NB4 (cell line): Measurements from ENCODE around the gene MAMLD1.

Source experiments
- POLR2A ChIP-seq: IDR thresholded peaks from 2 replicates; pipeline ENCODE4 v1.6.1; 2011; ENCODE audit warnings: mild to moderate bottlenecking; ENCODE audit not compliant: insufficient read length; ENCODE audit errors: extremely low read depth
- TF ChIP-seq, protein P1 (sequence below): IDR thresholded peaks from one replicate; pipeline ENCODE4 v1.5.1; 2012; ENCODE audit warnings: low read depth, low read length

DNA sequence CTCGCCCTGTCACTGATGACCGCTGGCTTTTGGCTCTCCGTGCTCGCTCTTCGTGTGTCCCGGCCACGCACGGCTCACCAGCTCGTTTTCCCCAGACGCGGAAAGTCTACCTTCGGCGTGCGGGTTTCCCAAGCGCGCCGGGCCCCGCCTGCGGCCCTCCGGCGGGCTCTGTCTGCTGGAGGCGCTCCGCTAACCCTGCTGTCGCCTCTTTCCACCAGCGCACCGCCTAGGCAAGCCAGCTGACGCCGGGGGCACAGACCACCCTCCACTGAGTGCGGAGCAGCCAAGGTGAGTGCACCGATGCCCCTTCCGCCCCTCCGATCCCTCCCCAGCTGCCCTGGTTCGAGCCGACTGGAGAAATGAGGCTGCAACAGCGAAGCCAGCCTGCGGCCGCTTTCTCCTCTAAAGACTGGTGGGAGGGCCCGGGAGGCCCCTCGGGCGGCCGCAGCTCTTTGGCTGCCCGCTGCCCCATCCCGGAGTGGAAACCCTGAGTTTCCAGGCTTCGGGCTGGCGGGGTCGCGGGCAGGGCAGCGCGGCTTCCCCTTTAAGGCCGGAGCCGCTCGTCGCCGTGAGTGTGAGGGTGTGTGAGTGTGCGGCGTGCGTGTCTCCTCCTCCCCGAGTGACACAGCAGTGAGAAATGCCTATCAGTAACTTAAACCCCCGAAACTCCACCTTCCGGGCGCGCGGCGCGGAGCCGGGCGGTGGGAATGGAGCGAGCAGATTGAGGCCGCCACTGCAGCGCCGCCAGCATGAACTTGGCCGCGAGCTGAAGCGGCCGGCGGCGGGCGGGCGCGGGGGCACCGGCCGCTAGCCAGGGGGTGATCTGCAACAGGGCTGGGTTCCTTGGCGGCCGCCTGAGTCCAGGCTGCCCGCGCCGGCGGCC, at the start of gene MAMLD1:
- no peak for TF ChIP-seq POLR2A
- TF ChIP-seq, protein P1, sequence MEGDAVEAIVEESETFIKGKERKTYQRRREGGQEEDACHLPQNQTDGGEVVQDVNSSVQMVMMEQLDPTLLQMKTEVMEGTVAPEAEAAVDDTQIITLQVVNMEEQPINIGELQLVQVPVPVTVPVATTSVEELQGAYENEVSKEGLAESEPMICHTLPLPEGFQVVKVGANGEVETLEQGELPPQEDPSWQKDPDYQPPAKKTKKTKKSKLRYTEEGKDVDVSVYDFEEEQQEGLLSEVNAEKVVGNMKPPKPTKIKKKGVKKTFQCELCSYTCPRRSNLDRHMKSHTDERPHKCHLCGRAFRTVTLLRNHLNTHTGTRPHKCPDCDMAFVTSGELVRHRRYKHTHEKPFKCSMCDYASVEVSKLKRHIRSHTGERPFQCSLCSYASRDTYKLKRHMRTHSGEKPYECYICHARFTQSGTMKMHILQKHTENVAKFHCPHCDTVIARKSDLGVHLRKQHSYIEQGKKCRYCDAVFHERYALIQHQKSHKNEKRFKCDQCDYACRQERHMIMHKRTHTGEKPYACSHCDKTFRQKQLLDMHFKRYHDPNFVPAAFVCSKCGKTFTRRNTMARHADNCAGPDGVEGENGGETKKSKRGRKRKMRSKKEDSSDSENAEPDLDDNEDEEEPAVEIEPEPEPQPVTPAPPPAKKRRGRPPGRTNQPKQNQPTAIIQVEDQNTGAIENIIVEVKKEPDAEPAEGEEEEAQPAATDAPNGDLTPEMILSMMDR, result no peak
